GM19397 (cell line): ENCODE results near the gene TLCD3A.
"Not testable (repeated sequence)": the region's sequence is repeated elsewhere in the genome, so short reads cannot be mapped to it uniquely, and the experiment has no call there.

Experiments
- ATAC-seq: cut with Tn5 transposase; IDR thresholded peaks from one replicate; pipeline ENCODE4 v1.9.1; 2021; ENCODE audit warnings: mild to moderate bottlenecking, moderate library complexity; ENCODE audit not compliant: unreplicated experiment

The TLCD3A gene

GRCh38 chr17:746783-747629, 14.6 kb downstream of the TLCD3A start:
- no peak for ATAC-seq

DNA sequence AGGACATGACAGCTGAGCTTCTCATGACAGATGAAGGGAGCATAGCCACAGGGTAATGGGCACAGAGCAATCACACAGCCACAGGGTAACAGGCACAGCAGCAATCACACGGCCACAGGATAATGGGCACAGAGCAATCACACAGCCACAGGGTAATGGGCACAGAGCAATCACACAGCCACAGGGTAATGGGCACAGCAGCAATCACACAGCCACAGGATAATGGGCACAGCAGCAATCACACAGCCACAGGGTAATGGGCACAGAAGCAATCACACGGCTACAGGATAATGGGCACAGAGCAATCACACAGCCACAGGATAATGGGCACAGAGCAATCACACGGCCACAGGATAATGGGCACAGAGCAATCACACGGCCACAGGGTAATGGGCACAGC, 16.2 kb downstream of the TLCD3A start:
- not testable (repeated sequence) for ATAC-seq

- not testable (repeated sequence) for ATAC-seq
These were observed 17.0 kb downstream of the TLCD3A start for GRCh38 chr17:749359-749758.

- ATAC-seq = no peak
These were observed 18.1 kb downstream of the TLCD3A start for GRCh38 chr17:750431-751037.

- ATAC-seq = peak; percentile 25
These were observed 19.0 kb downstream of the TLCD3A start for GRCh38 chr17:751269-752001.

DNA sequence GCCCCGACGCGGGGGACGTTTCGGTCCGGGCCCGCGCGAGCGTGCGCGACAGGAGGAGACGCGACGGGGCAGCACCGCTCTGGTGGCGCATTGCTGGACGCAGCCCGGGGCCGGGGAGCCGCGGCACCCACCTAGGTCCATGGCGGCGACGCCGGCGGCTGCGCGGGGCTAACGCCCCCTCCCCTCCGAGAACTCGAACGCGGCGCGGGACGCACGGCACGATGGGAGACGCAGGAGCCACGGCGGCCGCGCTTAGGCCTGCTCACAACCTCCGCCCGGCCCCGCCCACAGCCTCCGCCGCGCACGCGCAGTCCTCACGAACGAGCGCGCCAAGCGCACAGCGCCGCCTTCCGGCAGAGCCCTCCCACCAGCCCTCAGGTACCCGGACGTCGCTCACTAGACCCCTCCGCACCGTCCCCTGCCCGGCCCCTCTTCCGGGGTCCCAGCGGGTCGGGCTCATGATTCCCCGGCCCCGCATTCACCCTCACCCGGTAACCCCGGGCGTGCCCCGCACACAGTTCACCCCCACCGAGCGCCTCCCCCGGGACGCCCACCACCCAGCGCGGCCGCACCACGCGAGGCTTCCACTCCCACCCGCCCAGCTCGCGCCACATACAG, 19.7 kb downstream of the TLCD3A start, which contains the start of gene GEMIN4:
Gene GEMIN4 (minus strand): TSS at position 263 of the 618 bp plus-strand sequence. CDS start 122 bp downstream, at position 141.
- ATAC-seq = peak; percentile 87

DNA sequence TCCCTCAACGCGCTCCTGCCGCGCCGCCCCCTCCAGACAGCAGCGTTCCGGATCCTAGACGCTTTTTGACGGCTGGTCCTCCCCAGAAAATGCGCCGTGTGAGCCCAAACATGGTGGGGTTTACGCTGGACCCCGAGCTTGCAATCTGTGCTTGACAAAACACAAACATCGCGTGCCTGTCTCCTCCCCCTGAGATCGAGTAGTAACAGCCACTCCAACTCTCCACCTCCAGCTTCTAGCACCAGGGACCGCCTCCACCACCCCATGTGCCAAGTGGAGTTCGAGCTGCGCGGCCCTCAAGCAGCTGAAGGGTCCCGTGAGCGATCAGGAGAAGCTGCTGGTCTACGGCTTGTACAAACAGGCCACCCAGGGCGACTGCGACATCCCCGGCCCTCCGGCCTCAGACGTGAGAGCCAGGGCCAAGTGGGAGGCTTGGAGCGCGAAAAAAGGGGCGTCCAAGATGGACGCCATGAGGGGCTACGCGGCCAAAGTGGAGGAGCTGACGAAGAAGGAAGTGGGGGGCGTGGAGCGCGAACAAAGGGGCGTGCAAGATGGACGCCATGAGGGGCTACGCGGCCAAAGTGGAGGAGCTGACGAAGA, 20.3 kb downstream of the TLCD3A start:
- no peak for ATAC-seq

DNA sequence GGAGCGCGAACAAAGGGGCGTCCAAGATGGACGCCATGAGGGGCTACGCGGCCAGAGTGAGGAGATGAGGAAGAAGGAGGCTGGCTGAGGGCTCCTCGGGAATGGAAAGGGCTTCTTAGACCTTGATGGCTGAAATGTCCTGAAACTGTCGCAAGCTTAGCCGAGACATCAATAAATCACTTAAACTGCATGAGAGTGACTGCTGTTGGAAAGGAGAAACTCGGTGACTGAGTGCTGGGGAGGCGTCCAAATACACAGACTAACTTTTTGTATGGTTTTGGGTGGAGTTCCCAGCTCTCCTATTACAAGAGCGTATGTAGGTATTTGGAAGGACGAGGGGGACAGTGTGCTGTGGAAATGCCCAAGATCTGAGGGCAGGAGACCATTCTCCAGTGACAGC, 21.0 kb downstream of the TLCD3A start:
- ATAC-seq = no peak

GRCh38 chr17:755319-755961, 23.0 kb downstream of the TLCD3A start:
- ATAC-seq = not testable (repeated sequence)

- ATAC-seq = not testable (repeated sequence)
These were observed 23.7 kb downstream of the TLCD3A start for GRCh38 chr17:756010-756567.

GRCh38 chr17:759964-760363, 27.6 kb downstream of the TLCD3A start:
- ATAC-seq = no peak

DNA sequence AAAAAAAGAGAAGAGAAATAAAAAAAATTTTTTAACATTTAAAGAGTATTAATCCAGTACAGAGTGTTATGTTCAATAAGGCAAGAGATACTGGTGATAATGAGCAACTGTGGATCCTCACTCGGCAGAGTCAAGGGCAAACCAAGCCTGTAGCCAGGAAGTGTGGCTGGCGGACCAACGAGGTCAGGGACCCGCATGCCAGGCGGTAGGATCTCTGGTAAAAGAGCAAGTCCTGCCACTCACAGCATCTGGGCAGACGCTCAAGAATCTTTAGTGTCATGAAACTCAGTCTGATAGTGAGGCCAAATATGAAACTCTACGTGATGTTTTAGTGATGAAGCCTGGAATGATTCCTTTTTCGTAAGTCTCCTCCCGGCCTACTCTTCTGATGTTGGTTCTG, 28.0 kb downstream of the TLCD3A start:
- no peak for ATAC-seq

GRCh38 chr17:767076-767475, 34.7 kb downstream of the TLCD3A start:
- no peak for ATAC-seq

DNA sequence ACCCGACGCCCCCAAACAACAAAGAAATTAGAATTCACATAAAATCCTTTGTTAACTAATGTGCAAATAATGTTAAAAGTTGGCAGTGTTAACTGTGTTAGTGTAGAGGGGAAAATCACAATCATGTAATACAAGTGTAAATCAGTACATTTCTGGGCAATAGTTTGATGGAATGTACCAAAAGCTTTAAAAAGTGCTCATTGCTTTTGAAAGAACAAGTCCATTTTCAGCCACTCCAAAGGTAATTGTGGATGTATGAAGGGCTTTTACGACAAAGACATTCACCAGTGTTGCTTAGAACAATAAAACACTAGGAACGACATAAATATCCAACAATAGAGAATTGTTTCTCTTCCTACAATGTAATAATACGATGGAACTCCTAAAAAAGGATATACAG, 40.6 kb downstream of the TLCD3A start:
- ATAC-seq = no peak

- no peak for ATAC-seq
These were observed 41.3 kb downstream of the TLCD3A start for GRCh38 chr17:773467-774312.

- no peak for ATAC-seq
These were observed 41.9 kb downstream of the TLCD3A start for GRCh38 chr17:774313-774584.

DNA sequence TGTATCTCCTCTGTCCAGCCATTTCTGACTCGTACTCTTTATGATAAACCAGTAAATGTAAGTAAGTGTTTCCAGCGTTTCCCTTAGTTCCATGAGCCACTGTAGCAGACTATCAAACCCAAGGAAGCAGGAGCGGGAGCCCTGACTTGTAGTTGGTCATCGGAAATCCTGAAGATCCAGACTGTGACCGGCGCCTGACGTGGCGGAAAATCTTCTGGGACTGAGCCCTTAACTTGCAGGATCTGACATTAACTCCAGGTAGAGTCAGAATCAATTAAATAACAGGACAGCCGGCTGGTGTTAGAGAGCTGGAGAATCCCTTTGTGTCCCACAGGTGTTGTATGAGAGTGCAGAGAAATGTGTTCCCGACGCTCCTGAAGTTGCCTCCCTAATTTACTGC, 45.7 kb downstream of the TLCD3A start:
- ATAC-seq = no peak

GRCh38 chr17:781805-782731, 49.7 kb downstream of the TLCD3A start, which contains the start of the genes GLOD4 and MRM3:
Gene GLOD4 (minus strand): TSS chr17:782280. CDS start chr17:782255, 25 bp downstream.
Gene MRM3 (plus strand): TSS chr17:782353. CDS start chr17:782379, 26 bp downstream.
- ATAC-seq = peak; percentile 95
